ENCODE results near the gene SPECC1L.

GRCh38 chr22:24321999-24322398 is 51.4 kb downstream of the SPECC1L start:
- TF ChIP-seq CTCF (IDR thresholded peaks at IDR 0.05): no peak
- TF ChIP-seq POLR2A (IDR thresholded peaks at IDR 0.05): no peak

Measured in body of pancreas (tissue), 4 donors.